ENCODE data around the gene FBXL15.
A peak's percentile ranks its signal among the peaks of the same experiment; 100 is the strongest.

FBXL15 gene

DNA sequence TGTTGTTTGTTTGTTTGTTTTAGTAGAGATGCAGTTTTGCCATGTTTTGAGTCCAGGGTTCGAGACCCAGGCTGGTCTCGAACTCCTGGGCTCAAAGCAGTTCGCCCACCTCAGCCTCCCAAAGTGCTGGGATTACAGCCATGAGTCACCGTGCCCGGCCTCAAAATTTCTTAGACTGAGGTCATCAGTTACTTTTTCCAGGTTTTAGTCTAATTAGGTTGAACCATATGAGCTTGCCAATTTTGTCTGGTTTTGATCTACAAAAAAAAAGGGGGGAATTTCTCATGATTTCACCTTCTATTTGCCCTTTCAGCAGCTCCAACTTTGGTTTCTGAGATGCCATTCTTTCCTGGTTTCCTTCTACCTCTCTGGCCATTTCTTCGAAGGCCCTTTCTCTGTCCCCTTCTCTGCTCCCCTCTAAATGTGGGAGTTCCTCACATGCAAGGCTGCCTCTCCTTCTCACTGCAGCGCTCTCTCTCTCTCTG lies 6.2 kb downstream of the FBXL15 start:
- Histone ChIP-seq H3K9ac (ENCODE audit: low read depth, low read length) (no peak overlapping the region), H3K9me3 (ENCODE audit: insufficient read depth, low read depth, low read length) (no peaks in the 10 kb centered on the region), H3K27me3 (ENCODE audit: insufficient read depth, low read length) (peaks cover 11% of the 10 kb centered on the region), H3K4me3 (ENCODE audit: low read length) (no peak overlapping the region), H3K27ac (ENCODE audit: low read length) (no peak overlapping the region), H3K36me3 (ENCODE audit: insufficient read depth, low read depth, low read length) (peaks cover 13% of the 10 kb centered on the region), H3K4me1 (ENCODE audit: insufficient read depth, low read length) (peaks cover 4% of the 10 kb centered on the region; the same call in 1 of the 2 replicates)

GRCh38 chr10:102429468-102429867 lies 8.8 kb downstream of the FBXL15 start:
- Histone ChIP-seq H3K4me3 (ENCODE audit: low read length) (no peak overlapping the region), H3K27me3 (ENCODE audit: insufficient read depth, low read length) (peaks cover 18% of the 10 kb centered on the region), H3K36me3 (ENCODE audit: insufficient read depth, low read depth, low read length) (no peaks in the 10 kb centered on the region), H3K9ac (ENCODE audit: low read depth, low read length) (no peak overlapping the region), H3K9me3 (ENCODE audit: insufficient read depth, low read depth, low read length) (no peaks in the 10 kb centered on the region), H3K4me1 (ENCODE audit: insufficient read depth, low read length) (peaks cover 4% of the 10 kb centered on the region; the same call in 1 of the 2 replicates), H3K27ac (ENCODE audit: low read length) (no peak overlapping the region)

DNA sequence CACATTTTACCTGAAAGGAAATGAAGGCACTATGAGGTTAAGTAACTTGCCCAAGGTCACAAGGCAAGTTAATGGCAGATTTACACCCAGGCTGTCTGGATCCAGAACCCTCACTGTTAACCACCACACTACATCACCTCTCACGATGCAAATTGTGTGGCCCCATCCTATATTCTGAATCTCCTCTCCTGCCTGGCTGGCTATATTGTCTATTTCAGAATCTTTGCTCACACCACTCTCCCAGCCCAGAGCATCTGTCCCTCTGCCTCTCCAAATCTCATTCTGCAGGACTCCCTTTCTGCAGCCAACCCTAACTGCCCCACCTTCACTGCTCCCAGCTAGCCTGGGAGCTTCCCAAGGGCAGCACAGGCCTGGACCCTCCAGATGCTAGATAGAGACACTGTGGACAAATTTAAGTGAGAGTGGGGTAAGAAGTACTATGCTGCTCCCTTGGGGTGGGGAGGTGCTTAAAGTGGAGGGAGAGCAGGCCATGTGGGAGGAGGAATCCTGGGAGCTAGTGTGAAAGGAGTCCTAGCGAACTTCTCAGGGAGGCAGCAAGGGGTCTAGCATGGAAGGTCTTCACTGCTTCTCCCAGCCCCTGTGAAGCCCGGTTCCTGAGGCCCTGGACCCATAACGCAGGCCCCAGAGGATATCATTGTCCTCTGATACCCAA lies 11.0 kb downstream of the FBXL15 start:
- no peaks in the 10 kb centered on the region for H3K36me3 ChIP-seq (ENCODE audit: insufficient read depth, low read depth, low read length)
- H3K9ac ChIP-seq (ENCODE audit: low read depth, low read length) = peak overlapping the region; percentile 97
- H3K27ac ChIP-seq (ENCODE audit: low read length) = peak overlapping the region; percentile 76
- H3K9me3 ChIP-seq (ENCODE audit: insufficient read depth, low read depth, low read length) = no peaks in the 10 kb centered on the region
- H3K27me3 ChIP-seq (ENCODE audit: insufficient read depth, low read length) = peaks cover 40% of the 10 kb centered on the region
- peak overlapping the region; percentile 98 for H3K4me3 ChIP-seq (ENCODE audit: low read length)
- peaks cover 11% of the 10 kb centered on the region for H3K4me1 ChIP-seq (ENCODE audit: insufficient read depth, low read length)

GRCh38 chr10:102432162-102432950 lies 11.7 kb downstream of the FBXL15 start, which contains the start of gene CUEDC2:
CUEDC2 (minus strand) TSS chr10:102432574; CDS start chr10:102425188, 7,386 bp downstream.
- Histone ChIP-seq H3K27ac (ENCODE audit: low read length) (peak within 1 kb of the TSS; percentile 76), H3K36me3 (ENCODE audit: insufficient read depth, low read depth, low read length) (no peaks in the 10 kb centered on the region), H3K27me3 (ENCODE audit: insufficient read depth, low read length) (peaks cover 45% of the 10 kb centered on the region), H3K4me3 (ENCODE audit: low read length) (peak within 1 kb of the TSS; percentile 98), H3K9ac (ENCODE audit: low read depth, low read length) (peak within 1 kb of the TSS; percentile 97), H3K4me1 (ENCODE audit: insufficient read depth, low read length) (peaks cover 11% of the 10 kb centered on the region), H3K9me3 (ENCODE audit: insufficient read depth, low read depth, low read length) (no peaks in the 10 kb centered on the region)

DNA sequence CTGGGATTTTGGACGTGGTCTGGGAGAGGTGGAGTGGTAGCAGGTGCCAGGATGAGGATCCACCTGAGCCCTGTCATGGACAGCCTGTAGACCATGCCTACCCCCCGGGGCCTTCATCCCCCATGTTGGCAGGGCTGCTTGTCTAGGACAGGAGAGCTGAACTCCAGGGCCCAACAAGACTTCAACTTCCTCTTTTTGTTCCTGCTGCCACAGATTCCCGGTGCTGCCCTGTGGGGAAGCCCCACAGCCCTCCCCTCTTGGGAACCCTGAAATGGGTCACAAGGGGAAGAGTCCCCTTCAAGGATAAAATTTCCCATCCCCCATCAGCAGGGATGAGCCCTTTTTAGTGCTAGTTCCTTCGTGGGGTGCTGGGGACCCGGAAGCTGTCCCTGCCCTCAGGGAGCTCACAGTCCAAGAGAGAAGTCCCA lies 13.0 kb downstream of the FBXL15 start:
- H3K36me3 ChIP-seq (ENCODE audit: insufficient read depth, low read depth, low read length) = no peaks in the 10 kb centered on the region
- H3K9me3 ChIP-seq (ENCODE audit: insufficient read depth, low read depth, low read length) = no peaks in the 10 kb centered on the region
- no peak overlapping the region for H3K27ac ChIP-seq (ENCODE audit: low read length)
- no peak overlapping the region for H3K9ac ChIP-seq (ENCODE audit: low read depth, low read length)
- peaks cover 48% of the 10 kb centered on the region for H3K27me3 ChIP-seq (ENCODE audit: insufficient read depth, low read length)
- H3K4me1 ChIP-seq (ENCODE audit: insufficient read depth, low read length) = peaks cover 11% of the 10 kb centered on the region
- H3K4me3 ChIP-seq (ENCODE audit: low read length) = no peak overlapping the region

DNA sequence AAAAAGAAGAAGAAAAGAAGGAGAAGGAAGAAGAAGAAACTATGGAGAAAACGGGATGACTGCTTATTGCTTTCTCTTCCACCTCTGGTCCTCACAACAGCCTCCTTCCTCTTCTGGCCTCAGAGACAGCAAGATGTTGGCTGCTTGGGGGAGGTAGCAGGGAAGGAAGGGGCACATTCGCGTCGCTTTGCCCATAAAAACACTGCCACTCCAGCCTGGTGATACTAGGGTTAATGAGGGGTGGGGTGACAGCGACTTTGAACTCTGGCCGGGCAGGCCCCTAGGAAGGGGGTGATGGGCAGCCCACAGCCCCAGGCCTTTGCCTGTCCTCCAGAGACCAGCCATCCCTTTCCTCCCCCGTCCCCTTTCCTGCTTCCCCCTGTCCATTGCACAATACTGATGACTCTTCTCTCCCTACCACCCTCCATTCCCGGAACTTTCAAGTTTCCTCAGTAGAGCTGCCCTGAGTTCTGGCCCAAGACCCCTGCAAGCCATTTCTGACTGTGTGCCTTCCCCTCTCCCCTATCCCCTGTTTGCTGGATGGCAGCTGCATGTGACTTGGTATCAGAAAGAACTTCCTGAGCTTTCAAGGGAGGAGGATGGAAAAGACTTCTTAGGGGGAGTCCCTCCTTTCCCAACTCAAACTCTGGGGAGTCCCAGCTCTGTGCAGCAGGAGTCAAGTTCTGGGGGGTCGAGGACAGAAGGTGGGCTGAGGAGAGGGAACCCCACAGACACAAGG lies 13.9 kb downstream of the FBXL15 start:
- H3K27ac ChIP-seq (ENCODE audit: low read length) = no peak overlapping the region
- H3K9me3 ChIP-seq (ENCODE audit: insufficient read depth, low read depth, low read length) = no peaks in the 10 kb centered on the region

GRCh38 chr10:102435133-102435497 lies 14.5 kb downstream of the FBXL15 start:
- Histone ChIP-seq H3K27ac (ENCODE audit: low read length) (no peak overlapping the region), H3K9me3 (ENCODE audit: insufficient read depth, low read depth, low read length) (no peaks in the 10 kb centered on the region), H3K9ac (ENCODE audit: low read depth, low read length) (no peak overlapping the region), H3K27me3 (ENCODE audit: insufficient read depth, low read length) (peaks cover 48% of the 10 kb centered on the region), H3K4me3 (ENCODE audit: low read length) (peak overlapping the region; percentile 63), H3K4me1 (ENCODE audit: insufficient read depth, low read length) (peaks cover 11% of the 10 kb centered on the region), H3K36me3 (ENCODE audit: insufficient read depth, low read depth, low read length) (no peaks in the 10 kb centered on the region)

More for the DNA sequence above, 13.9 kb downstream of the FBXL15 start:
- H3K27me3 ChIP-seq (ENCODE audit: insufficient read depth, low read length) = peaks cover 48% of the 10 kb centered on the region
- H3K9ac ChIP-seq (ENCODE audit: low read depth, low read length) = no peak overlapping the region
- peak overlapping the region; percentile 63; the same call in 1 of the 2 replicates for H3K4me3 ChIP-seq (ENCODE audit: low read length)
- H3K36me3 ChIP-seq (ENCODE audit: insufficient read depth, low read depth, low read length) = no peaks in the 10 kb centered on the region
- H3K4me1 ChIP-seq (ENCODE audit: insufficient read depth, low read length) = peaks cover 11% of the 10 kb centered on the region

DNA sequence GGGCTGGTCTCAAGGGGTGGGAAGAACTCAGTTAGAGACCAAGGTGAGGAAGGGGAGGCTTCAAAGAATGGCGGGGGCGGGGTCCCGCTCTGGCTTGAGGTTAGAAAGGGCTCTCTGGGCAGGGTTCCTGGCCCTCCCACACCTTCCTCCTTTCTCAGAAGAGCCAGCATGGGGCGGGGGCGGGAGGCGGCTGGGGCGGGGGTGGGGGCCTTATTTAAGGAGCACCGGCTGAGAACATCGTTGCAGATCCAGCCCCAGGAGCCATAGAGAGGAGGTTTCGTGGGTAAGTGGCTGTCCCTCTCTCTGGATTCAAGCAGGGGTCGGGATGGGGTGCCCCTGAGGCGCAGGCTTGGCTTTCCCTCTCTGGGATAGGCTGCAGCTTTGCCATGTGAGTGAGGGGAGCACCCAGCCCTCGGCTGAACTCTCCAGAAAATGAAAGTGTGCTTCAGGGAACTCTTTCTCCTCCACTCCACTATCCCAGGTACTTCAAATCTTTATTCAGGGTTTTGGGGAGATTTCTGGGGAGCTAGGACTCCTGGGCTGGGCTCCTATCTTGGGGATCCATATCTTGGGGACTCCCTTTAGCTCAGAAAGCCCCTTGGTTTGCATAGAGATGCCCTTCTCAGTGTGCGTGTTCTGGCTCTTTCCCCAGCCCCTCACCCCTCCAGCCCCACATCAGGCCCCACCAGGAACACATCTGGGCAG lies 15.0 kb downstream of the FBXL15 start:
- Histone ChIP-seq H3K9ac (ENCODE audit: low read depth, low read length) (no peak overlapping the region), H3K9me3 (ENCODE audit: insufficient read depth, low read depth, low read length) (no peaks in the 10 kb centered on the region), H3K27ac (ENCODE audit: low read length) (no peak overlapping the region), H3K4me1 (ENCODE audit: insufficient read depth, low read length) (peaks cover 11% of the 10 kb centered on the region), H3K4me3 (ENCODE audit: low read length) (peak overlapping the region; percentile 63), H3K36me3 (ENCODE audit: insufficient read depth, low read depth, low read length) (no peaks in the 10 kb centered on the region), H3K27me3 (ENCODE audit: insufficient read depth, low read length) (peaks cover 48% of the 10 kb centered on the region)

- Histone ChIP-seq H3K27ac (ENCODE audit: low read length) (no peak overlapping the region), H3K27me3 (ENCODE audit: insufficient read depth, low read length) (peaks cover 48% of the 10 kb centered on the region), H3K4me1 (ENCODE audit: insufficient read depth, low read length) (peaks cover 11% of the 10 kb centered on the region), H3K9ac (ENCODE audit: low read depth, low read length) (no peak overlapping the region), H3K4me3 (ENCODE audit: low read length) (no peak overlapping the region), H3K36me3 (ENCODE audit: insufficient read depth, low read depth, low read length) (no peaks in the 10 kb centered on the region), H3K9me3 (ENCODE audit: insufficient read depth, low read depth, low read length) (no peaks in the 10 kb centered on the region)
These were observed 15.7 kb downstream of the FBXL15 start for GRCh38 chr10:102436312-102436711.

GRCh38 chr10:102437515-102437914 lies 16.9 kb downstream of the FBXL15 start:
- H3K4me1 ChIP-seq (ENCODE audit: insufficient read depth, low read length) = peaks cover 7% of the 10 kb centered on the region
- no peak overlapping the region for H3K9ac ChIP-seq (ENCODE audit: low read depth, low read length)
- H3K36me3 ChIP-seq (ENCODE audit: insufficient read depth, low read depth, low read length) = no peaks in the 10 kb centered on the region
- peaks cover 50% of the 10 kb centered on the region for H3K27me3 ChIP-seq (ENCODE audit: insufficient read depth, low read length)
- H3K4me3 ChIP-seq (ENCODE audit: low read length) = no peak overlapping the region
- no peaks in the 10 kb centered on the region for H3K9me3 ChIP-seq (ENCODE audit: insufficient read depth, low read depth, low read length)
- no peak overlapping the region for H3K27ac ChIP-seq (ENCODE audit: low read length)

- H3K27me3 ChIP-seq (ENCODE audit: insufficient read depth, low read length) = peaks cover 44% of the 10 kb centered on the region
- H3K36me3 ChIP-seq (ENCODE audit: insufficient read depth, low read depth, low read length) = no peaks in the 10 kb centered on the region
- H3K4me1 ChIP-seq (ENCODE audit: insufficient read depth, low read length) = peaks cover 7% of the 10 kb centered on the region
- no peak overlapping the region for H3K4me3 ChIP-seq (ENCODE audit: low read length)
- H3K9ac ChIP-seq (ENCODE audit: low read depth, low read length) = no peak overlapping the region
- H3K27ac ChIP-seq (ENCODE audit: low read length) = no peak overlapping the region
- H3K9me3 ChIP-seq (ENCODE audit: insufficient read depth, low read depth, low read length) = no peaks in the 10 kb centered on the region
These were observed 17.7 kb downstream of the FBXL15 start for GRCh38 chr10:102438374-102438773.

Data from iPS-20b (cell line).